SK-N-SH (cell line): Measurements from ENCODE around the gene HPN. TPM values are rescaled to one million over a fixed set of nuclear protein-coding genes. Genes with fewer than 3 reads are reported as not detected.

ENCODE experiments used
- CTCF ChIA-PET: fragments of 300-600, 350-600 bp; formaldehyde crosslinking; extraction: SDS; loops from one replicate; lab custom pipeline; 2021; lab: Yijun Ruan, JAX
- POLR2A ChIA-PET: fragments of 350-600 bp; sonication (Branson Sonifier 250); formaldehyde crosslinking; extraction: SDS; loops from one replicate; lab custom pipeline; 2020; ENCODE audit warnings: antibody characterized with exemption, inconsistent platforms; lab: Yijun Ruan, JAX
- DNase-seq: peaks from one replicate; pipeline ENCODE4 v3.0.0; 2012
- H2AFZ ChIP-seq: fragments of 200-600 bp; sonication (generic); 2 replicates; pipeline ENCODE4 v1.8.1; 2016; ENCODE audit warnings: antibody characterized with exemption, mild to moderate bottlenecking, low read depth
- H3F3A ChIP-seq: fragments of 200-600 bp; sonication (generic); replicated peaks from 2 replicates; pipeline ENCODE3; 2016; ENCODE audit warnings: antibody characterized with exemption, mild to moderate bottlenecking; ENCODE audit not compliant: insufficient read depth
- H3K27ac ChIP-seq, 2 experiments: fragments of 200-500 bp in 1 of 2; fragments of 200-600 bp in 1 of 2; sonication (Bioruptor generic) in 1 of 2; sonication (generic), shearing (Covaris generic) in 1 of 2; 2 replicates each; pipeline versions ENCODE4 v1.5.1 to v1.6.1; 2014 to 2016; ENCODE audit warnings: low read depth in 2 of 2, inconsistent platforms in 1 of 2, low read length in 1 of 2, mild to moderate bottlenecking in 1 of 2, mixed read lengths in 1 of 2
- H3K27me3 ChIP-seq: fragments of 200-600 bp; sonication (generic), shearing (Covaris generic); 2 replicates; pipeline ENCODE4 v1.6.1; 2016; ENCODE audit warnings: mixed run types; ENCODE audit not compliant: insufficient read depth
- H3K36me3 ChIP-seq, 2 experiments: fragments of 200-500 bp in 1 of 2; fragments of 200-600 bp in 1 of 2; sonication (Bioruptor generic) in 1 of 2; sonication (generic) in 1 of 2; replicated peaks in 1 of 2; 2 replicates each; pipeline versions ENCODE3 to v1.5.1; 2014 to 2016; ENCODE audit warnings: low read length in 1 of 2, mild to moderate bottlenecking in 1 of 2; ENCODE audit not compliant: insufficient read depth in 2 of 2, control insufficient read depth in 1 of 2
- H3K4me1 ChIP-seq, 2 experiments: fragments of 200-500 bp in 1 of 2; fragments of 200-600 bp in 1 of 2; sonication (Bioruptor generic) in 1 of 2; sonication (generic), shearing (Covaris generic) in 1 of 2; 2 replicates each; pipeline versions ENCODE4 v1.5.1 to v1.6.1; 2014 to 2016; ENCODE audit warnings: low read depth in 1 of 2, low read length in 1 of 2, mixed run types in 1 of 2; ENCODE audit not compliant: insufficient read depth in 2 of 2, control insufficient read depth in 1 of 2
- H3K4me2 ChIP-seq: fragments of 200-600 bp; sonication (generic), shearing (Covaris generic); 2 replicates; pipeline ENCODE4 v1.6.1; 2017; ENCODE audit warnings: mixed run types
- H3K4me3 ChIP-seq, 2 experiments: fragments of 200-500 bp in 1 of 2; fragments of 200-600 bp in 1 of 2; sonication (Bioruptor generic) in 1 of 2; sonication (generic), shearing (Covaris generic) in 1 of 2; 2 replicates each; pipeline versions ENCODE4 v1.5.1 to v1.8.1; 2014 to 2016; ENCODE audit warnings: low read depth in 2 of 2, inconsistent platforms in 1 of 2, low read length in 1 of 2, mild to moderate bottlenecking in 1 of 2, mixed read lengths in 1 of 2, moderate library complexity in 1 of 2
- H3K79me2 ChIP-seq: fragments of 200-600 bp; sonication (generic); 2 replicates; pipeline ENCODE4 v1.8.1; 2017; ENCODE audit warnings: mild to moderate bottlenecking; ENCODE audit not compliant: insufficient read depth
- H3K9ac ChIP-seq: fragments of 200-600 bp; sonication (generic); 2 replicates; pipeline ENCODE4 v1.6.1; 2017; ENCODE audit warnings: mixed run types
- H3K9me2 ChIP-seq: fragments of 200-600 bp; sonication (generic); 2 replicates; pipeline ENCODE4 v1.6.1; 2017; ENCODE audit warnings: mixed run types
- H3K9me3 ChIP-seq: fragments of 200-600 bp; sonication (generic); 2 replicates; pipeline ENCODE4 v1.6.1; 2017; ENCODE audit warnings: mixed run types, mild to moderate bottlenecking, moderate library complexity
- H4K20me1 ChIP-seq: fragments of 200-600 bp; sonication (generic); 2 replicates; pipeline ENCODE4 v1.6.1; 2017; ENCODE audit warnings: mild to moderate bottlenecking, mixed run types; ENCODE audit not compliant: insufficient read depth
- EP300 ChIP-seq, 2 experiments: IDR thresholded peaks; 2 replicates each; pipeline versions ENCODE4 v1.4.0 to v1.6.1; 2012; ENCODE audit warnings: borderline replicate concordance in 1 of 2, low read depth in 1 of 2, low read length in 1 of 2
- FOXJ3 ChIP-seq: sonication (generic); formaldehyde crosslinking; IDR thresholded peaks from 2 replicates; pipeline ENCODE4 v1.5.1; 2020; ENCODE audit warnings: mild to moderate bottlenecking, missing genetic modification reagents
- GABPA ChIP-seq: IDR thresholded peaks from 2 replicates; pipeline ENCODE4 v1.4.0; 2012; ENCODE audit warnings: low read depth, mild to moderate bottlenecking
- GATA2 ChIP-seq: sonication (generic); formaldehyde crosslinking; IDR thresholded peaks from 2 replicates; pipeline ENCODE4 v1.5.0; 2020; ENCODE audit warnings: mild to moderate bottlenecking, missing genetic modification reagents
- NFIC ChIP-seq: IDR thresholded peaks from 2 replicates; pipeline ENCODE4 v1.4.0; 2012; ENCODE audit warnings: borderline replicate concordance
- REST ChIP-seq: IDR thresholded peaks from 2 replicates; pipeline ENCODE4 v1.6.1; 2012; ENCODE audit warnings: mild to moderate bottlenecking, low read depth, low read length, moderate library complexity
- USF1 ChIP-seq: IDR thresholded peaks from 2 replicates; pipeline ENCODE4 v1.4.0; 2012; ENCODE audit warnings: low read depth, borderline replicate concordance
- WGBS: methylation state at CpG from one replicate; pipeline ENCODE4 v1.1.6; 2017; ENCODE audit warnings: low lambda C conversion rate; 5-methylcytosine and 5-hydroxymethylcytosine counted together
- polyA plus RNA-seq, 3 experiments: library from polyadenylated mRNA; depleted of rRNA; stranded (reverse); fragments of >200 nt; gene quantifications; 2 replicates each; pipeline ENCODE4 v1.2.3, GENCODE V29; 2012

The HPN gene
- polyA plus RNA-seq, 1 of the 3 experiments (the other 2 are of a cell fraction) = 0.05 TPM

- CTCF ChIA-PET = interaction anchor here (0.9 to 1.5 kb wide), 4 partner anchors 9 to 78 kb away, joined by 3 to 5 read pairs (median 4); partner anchors contain the start of gene LGI4
Observed at GRCh38 chr19:35062942-35063341, 21.4 kb downstream of the HPN start.

More at GRCh38 chr19:35062942-35063341, 21.4 kb downstream of the HPN start:
- H2AFZ ChIP-seq = no peak overlapping the region
- no peaks in the 10 kb centered on the region for H3K9me3 ChIP-seq
- no peaks in the 10 kb centered on the region for H3K36me3 ChIP-seq
- H3K4me3 ChIP-seq = no peak overlapping the region
- no peak overlapping the region for H3K4me2 ChIP-seq
- no peaks in the 10 kb centered on the region for H4K20me1 ChIP-seq
- TF ChIP-seq FOXJ3 (CRISPR knock-in tag) (no peak), GABPA (no peak), NFIC (no peak), USF1 (no peak), GATA2 (CRISPR knock-in tag) (no peak), REST (no peak), EP300 (IDR thresholded peaks at IDR 0.05; ENCODE audit: borderline replicate concordance in 1 of 2, low read depth in 1 of 2, low read length in 1 of 2) (no peak)
- H3K27me3 ChIP-seq = peaks cover 32% of the 10 kb centered on the region; the same call in 1 of the 2 replicates
- WGBS = 30% methylated on average over 7 of the region's 7 CpGs
- no peak overlapping the region for H3K9ac ChIP-seq
- POLR2A ChIA-PET = no interaction called here
- DNase-seq = no peak
- no peaks in the 10 kb centered on the region for H3K9me2 ChIP-seq
- no peaks in the 10 kb centered on the region for H3K4me1 ChIP-seq
- no peak overlapping the region for H3K27ac ChIP-seq
- no peaks in the 10 kb centered on the region for H3F3A ChIP-seq
- H3K79me2 ChIP-seq = no peaks in the 10 kb centered on the region
